T-helper 17 cell (primary cell): ENCODE measurements around the gene CTR9. TPM values are rescaled to one million over a fixed set of nuclear protein-coding genes. Genes with fewer than 3 reads are reported as not detected.

ENCODE experiments used
- ATAC-seq: fragments of 150-1000 bp; cut with Tn5 transposase; 2 replicates; pipeline ENCODE4 v1.10.0; 2021; ENCODE audit warnings: mild to moderate bottlenecking, moderate library complexity
- DNase-seq, 3 donors: peaks; one replicate each; pipeline versions ENCODE4 v3.0.0 to v3.0.0-alpha.2; 2020 to 2021
- H3K9me3 ChIP-seq: one replicate; pipeline ENCODE4 v1.7.0; 2013; ENCODE audit warnings: low read length, mild to moderate bottlenecking; ENCODE audit not compliant: control insufficient read depth, poor library complexity, severe bottlenecking
- H3K27ac Mint-ChIP-seq: one replicate; pipeline ENCODE4 v1.8.0; 2022; ENCODE audit warnings: mild to moderate bottlenecking, moderate library complexity, mixed read lengths
- H3K27me3 Mint-ChIP-seq: one replicate; pipeline ENCODE4 v1.8.0; 2022; ENCODE audit warnings: mixed read lengths
- H3K36me3 Mint-ChIP-seq: one replicate; pipeline ENCODE4 v1.8.0; 2022; ENCODE audit warnings: low read depth, mixed read lengths
- H3K4me1 Mint-ChIP-seq: one replicate; pipeline ENCODE4 v1.8.0; 2022; ENCODE audit warnings: mild to moderate bottlenecking, mixed read lengths
- H3K4me3 Mint-ChIP-seq: one replicate; pipeline ENCODE4 v1.8.0; 2022; ENCODE audit warnings: mild to moderate bottlenecking, moderate library complexity, mixed read lengths
- total RNA-seq, 4 donors: library from RNA in 2 of 4; stranded (reverse) in 2 of 4; gene quantifications; one replicate each; pipeline ENCODE4 v1.2.3 and lab custom pipeline; 2022 to 2026

The CTR9 gene
- total RNA-seq, 2 donors from 2014 or later: 27.3 to 28.8 TPM

DNA sequence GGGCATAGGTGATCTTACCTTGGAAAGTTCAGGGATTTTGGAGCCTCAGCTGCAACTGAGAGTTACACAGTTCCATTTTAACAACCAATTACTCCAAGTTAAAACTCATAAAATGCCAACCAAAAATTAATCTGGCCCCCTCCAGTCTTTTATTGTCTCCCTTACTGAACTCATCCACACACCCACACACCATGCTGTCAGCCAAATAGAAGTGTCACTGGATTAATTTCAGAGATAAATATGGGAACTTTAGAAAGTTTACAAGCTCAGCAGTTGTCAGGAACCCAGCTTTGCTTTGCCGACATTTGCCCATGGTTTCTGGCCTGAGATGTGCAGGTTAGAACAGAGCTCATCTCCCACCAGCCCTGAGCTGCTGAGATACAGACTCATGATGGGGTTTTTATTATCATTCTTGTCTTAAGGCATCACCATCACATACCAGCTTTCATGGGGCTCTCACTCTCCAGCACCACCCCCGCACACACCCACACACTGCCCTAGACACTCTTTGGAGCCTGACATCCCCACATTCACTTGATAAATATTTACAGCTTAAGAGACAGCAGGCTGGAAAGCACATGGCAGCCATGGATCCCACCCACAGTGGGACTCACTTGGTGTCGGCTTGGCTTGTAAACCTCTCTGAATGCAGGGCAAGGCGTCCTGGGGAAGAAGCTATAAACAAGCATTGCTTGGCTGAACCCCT lies 23.7 kb upstream of the CTR9 start:
- H3K4me3 Mint-ChIP-seq: peak overlapping the region; percentile 31
- DNase-seq: no peak
- no peak overlapping the region for H3K27ac Mint-ChIP-seq
- H3K27me3 Mint-ChIP-seq: peaks cover 14% of the 10 kb centered on the region
- ATAC-seq: no peak
- no peaks in the 10 kb centered on the region for H3K36me3 Mint-ChIP-seq
- no peaks in the 10 kb centered on the region for H3K9me3 ChIP-seq
- peaks cover 13% of the 10 kb centered on the region for H3K4me1 Mint-ChIP-seq

DNA sequence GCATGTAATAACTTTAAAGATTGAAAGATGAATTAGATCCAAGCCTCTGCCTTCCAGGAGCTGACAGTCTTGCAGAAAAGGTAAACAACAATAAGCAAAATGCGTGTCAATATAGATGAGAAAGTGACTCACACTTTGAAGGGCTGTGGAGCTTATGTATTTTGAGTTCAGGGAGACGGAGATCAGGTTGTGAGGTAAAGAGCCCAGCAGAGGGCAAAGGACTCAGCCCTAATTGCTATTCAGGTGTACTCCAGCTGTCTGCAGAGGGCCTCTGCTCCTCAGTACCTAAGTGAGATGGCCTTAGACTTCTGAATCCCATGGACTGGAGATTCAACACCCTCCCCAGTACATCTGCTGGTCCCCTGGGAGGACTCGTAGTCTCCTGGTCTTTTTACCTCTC lies 22.9 kb upstream of the CTR9 start:
- H3K27ac Mint-ChIP-seq: no peak overlapping the region
- no peak for ATAC-seq
- no peaks in the 10 kb centered on the region for H3K36me3 Mint-ChIP-seq
- DNase-seq: no peak
- no peak overlapping the region for H3K4me3 Mint-ChIP-seq
- H3K27me3 Mint-ChIP-seq: peaks cover 14% of the 10 kb centered on the region
- peaks cover 13% of the 10 kb centered on the region for H3K4me1 Mint-ChIP-seq
- H3K9me3 ChIP-seq: no peaks in the 10 kb centered on the region

DNA sequence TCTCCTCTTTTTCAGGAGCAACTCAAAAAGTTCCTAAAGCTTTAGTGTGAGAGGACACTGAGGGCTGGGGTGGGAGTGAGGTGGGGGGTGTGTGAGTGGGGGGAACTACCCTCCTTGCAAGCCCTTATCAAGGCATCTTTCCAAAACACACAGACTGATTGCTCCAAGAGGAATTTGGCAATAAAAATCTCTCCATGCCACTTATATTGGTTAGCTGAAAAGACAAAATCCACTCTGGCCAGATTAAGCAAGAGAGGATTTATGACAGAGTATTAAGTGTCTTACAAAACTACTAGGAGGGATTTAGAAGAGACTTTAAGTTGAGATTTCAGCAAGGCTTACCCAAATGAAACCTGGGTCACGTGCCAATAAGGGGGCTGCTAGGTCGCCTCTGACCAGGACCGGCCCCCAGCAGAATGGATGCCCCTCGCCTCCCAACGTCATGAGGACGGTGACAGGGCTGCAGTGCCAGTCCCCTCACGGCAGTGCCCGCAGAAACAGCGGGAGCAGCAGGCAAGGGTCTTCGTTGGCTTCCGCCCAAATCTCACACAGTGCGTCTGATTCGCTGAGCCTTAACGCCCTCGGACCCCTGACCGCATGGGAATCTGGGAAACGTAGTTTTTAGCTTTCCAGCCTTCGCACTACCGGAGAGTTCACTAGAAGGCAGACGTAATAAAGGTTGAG lies 22.1 kb upstream of the CTR9 start:
- Mint-ChIP-seq H3K4me1 (peaks cover 13% of the 10 kb centered on the region), H3K4me3 (no peak overlapping the region), H3K36me3 (no peaks in the 10 kb centered on the region), H3K27ac (no peak overlapping the region), H3K27me3 (peaks cover 16% of the 10 kb centered on the region)
- ATAC-seq (no peak), DNase-seq (no peak)
- no peaks in the 10 kb centered on the region for H3K9me3 ChIP-seq

DNA sequence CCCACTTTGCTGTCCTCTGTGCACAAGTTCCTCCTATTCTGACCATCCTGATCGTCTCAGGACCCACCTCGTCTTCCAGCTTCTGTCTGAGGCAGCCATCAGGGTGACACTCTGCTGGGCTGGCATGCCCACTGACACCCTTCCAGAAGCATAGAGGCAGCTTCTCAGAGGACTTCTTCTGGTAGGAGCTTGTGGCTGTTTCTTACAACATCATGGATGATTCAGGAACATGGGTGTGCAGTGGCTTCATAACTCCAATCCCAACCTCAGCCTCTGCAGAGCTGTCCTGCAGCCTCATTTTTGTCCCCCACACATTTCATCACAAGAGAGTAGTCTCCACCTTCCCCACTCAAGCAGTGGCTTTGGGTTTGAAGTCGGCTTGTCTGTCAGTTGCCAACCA lies 20.9 kb upstream of the CTR9 start:
- Mint-ChIP-seq H3K4me1 (peaks cover 11% of the 10 kb centered on the region), H3K4me3 (no peak overlapping the region), H3K36me3 (no peaks in the 10 kb centered on the region), H3K27ac (no peak overlapping the region), H3K27me3 (peaks cover 24% of the 10 kb centered on the region)
- H3K9me3 ChIP-seq: no peaks in the 10 kb centered on the region
- no peak for ATAC-seq
- no peak for DNase-seq

DNA sequence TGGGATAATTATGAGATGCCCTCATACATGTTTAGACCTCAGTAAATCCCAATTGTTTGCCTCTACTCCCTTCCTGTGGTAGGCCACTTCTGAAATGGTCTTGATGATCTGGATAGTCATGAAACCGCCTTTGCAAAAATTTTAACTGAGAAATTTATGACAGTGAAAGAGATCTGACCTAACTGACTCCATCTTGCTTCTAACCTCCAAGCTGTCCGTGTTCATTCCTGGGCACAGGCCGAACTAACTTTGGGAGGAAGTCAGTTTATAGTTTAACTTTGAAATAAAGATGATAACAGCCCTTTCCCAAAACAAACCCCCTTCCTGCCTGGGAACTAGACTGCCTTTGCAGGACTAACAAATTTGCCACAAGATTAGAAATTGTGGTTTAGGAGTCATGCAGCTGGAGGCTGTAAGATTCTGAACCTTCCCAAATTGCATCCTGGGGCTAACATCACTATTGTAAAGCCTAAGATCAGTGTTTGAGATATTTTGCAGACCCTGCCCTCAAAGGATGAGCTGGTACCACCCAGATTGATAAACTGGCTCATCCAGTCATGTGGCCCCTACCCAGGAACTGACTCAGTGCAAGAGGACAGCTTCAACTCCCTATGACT lies 19.9 kb upstream of the CTR9 start:
- DNase-seq (no peak), ATAC-seq (no peak)
- peaks cover 9% of the 10 kb centered on the region for H3K4me1 Mint-ChIP-seq
- no peaks in the 10 kb centered on the region for H3K9me3 ChIP-seq
- H3K27ac Mint-ChIP-seq: no peak overlapping the region
- H3K36me3 Mint-ChIP-seq: no peaks in the 10 kb centered on the region
- H3K27me3 Mint-ChIP-seq: peaks cover 24% of the 10 kb centered on the region
- H3K4me3 Mint-ChIP-seq: no peak overlapping the region

DNA sequence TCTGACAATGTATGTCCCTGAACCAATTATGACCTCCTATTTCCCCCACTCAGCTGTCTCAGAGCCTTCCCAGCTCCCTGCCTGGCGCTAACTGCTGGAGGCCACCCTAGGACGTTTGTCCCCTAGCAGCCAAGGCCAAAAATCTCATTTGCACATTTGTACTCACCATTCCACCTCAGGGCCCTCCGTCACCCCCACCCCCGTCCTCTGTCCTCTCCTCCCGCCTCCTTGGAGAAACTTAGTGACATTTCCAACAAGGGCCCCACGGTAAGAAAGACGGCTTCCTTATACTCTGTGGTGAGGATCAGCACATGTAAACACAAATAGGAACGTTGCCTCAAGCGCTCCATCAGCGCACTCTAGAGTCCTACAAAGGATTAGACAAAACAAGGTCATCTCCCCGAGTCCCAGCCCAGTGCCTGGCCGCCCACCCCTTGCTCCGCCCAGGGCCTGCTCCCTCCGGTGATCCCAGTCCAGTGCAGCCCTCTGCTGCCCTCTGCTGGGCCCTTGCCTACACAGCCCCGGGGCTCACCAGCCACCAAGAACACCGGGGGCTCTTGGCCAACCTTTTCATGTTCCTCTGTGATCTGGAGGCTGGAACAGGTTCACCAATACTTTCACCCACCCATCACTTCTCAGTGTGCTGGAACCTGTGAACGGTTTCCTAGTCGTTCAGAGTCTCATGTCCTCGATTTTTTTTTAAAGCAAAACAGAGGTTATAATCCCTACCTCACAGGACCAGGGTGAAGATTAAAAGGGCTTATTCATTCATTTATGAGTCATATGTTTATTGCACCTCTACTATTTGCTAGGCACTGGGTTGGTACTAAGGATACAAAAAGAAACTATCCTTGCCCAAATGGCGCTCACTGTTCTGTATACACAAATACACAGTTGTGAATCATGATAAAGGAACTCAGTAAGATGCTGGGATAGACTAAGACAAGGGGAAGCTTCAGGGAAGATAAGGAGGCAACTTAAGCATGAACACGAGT lies 15.3 kb upstream of the CTR9 start:
- H3K9me3 ChIP-seq: no peaks in the 10 kb centered on the region
- Mint-ChIP-seq H3K27me3 (peaks cover 20% of the 10 kb centered on the region), H3K36me3 (peaks cover 3% of the 10 kb centered on the region), H3K27ac (peak overlapping the region; percentile 47), H3K4me3 (peak overlapping the region; percentile 43), H3K4me1 (peaks cover 18% of the 10 kb centered on the region)
- ATAC-seq (peak; percentile 100), DNase-seq (peak; percentile 74 to 81 (median 80))

DNA sequence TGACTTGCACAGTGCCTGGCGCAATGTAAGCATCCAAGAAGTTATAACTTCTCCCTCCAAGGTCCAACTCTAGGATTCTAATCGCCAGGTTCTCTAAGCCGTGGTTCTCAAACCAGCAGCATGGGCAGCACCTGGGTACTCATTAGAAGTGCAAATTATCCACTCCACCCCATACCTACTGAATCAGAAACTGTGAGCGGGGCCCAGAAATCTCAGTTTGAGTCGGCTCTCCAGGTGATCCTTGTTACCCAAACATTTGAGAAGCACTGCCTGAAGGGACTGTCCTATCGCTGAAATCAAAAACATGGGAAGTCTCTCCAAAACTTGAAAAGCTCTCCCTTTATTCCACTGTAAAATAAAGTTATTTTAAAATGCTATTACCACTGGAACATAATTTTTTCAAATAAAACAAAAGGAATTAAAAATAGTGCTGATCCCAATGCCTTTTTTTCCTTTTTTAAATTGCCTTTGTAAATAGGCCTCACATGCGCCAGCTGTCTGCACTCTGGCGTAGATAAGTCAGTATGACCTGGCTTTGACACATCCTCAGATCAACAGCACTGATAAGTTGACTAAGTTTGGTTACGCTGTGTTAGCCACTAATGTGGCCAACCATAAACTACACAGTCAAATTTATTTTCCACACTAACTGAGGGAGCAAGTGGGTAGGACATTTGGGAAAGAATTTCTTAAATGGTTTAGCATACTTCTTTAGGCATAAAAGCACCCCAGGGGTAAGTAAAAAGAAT lies 8.4 kb upstream of the CTR9 start:
- H3K27me3 Mint-ChIP-seq: peaks cover 6% of the 10 kb centered on the region
- H3K27ac Mint-ChIP-seq: peak overlapping the region; percentile 96
- DNase-seq (peak in 1 of 3 donors; percentile 16), ATAC-seq (peak; percentile 94)
- H3K36me3 Mint-ChIP-seq: peaks cover 3% of the 10 kb centered on the region
- no peaks in the 10 kb centered on the region for H3K9me3 ChIP-seq
- peak overlapping the region; percentile 81 for H3K4me3 Mint-ChIP-seq
- peaks cover 30% of the 10 kb centered on the region for H3K4me1 Mint-ChIP-seq

DNA sequence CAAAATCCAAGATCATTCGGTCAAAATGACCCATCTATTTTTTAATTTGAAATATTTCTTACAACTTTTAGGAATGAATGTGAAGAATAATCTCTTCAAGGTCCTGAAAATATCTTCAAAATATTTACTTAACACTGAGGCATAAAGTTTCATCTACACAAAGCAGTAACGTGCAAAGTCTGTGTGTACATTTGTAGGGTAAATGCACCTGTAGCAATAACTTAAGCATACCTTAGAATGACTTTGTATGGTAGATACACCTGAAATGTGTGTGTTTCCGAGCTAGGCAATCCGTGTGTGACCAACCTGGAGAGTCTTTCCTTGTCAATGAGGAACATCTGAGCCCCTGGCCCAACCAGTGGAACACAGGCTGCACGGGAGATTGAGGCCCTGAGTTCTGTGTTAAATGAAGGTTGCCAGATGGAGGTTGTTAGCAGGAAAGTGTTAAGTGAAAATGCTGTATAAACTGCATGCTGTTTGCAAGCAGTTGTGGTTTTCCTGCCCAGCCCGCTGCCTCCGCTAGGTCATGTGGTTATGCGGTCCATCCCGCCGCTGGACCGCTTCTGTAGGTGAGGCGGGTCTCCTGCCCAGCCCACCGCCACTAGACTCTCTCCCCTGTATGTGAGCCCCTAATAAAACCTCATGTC lies 7.6 kb upstream of the CTR9 start:
- H3K36me3 Mint-ChIP-seq: no peaks in the 10 kb centered on the region
- H3K9me3 ChIP-seq: no peaks in the 10 kb centered on the region
- DNase-seq (peak in 2 of 3 donors; percentile 15 to 24), ATAC-seq (peak; percentile 67)
- peaks cover 32% of the 10 kb centered on the region for H3K4me1 Mint-ChIP-seq
- H3K4me3 Mint-ChIP-seq: peak overlapping the region; percentile 87
- no peaks in the 10 kb centered on the region for H3K27me3 Mint-ChIP-seq
- H3K27ac Mint-ChIP-seq: peak overlapping the region; percentile 96

DNA sequence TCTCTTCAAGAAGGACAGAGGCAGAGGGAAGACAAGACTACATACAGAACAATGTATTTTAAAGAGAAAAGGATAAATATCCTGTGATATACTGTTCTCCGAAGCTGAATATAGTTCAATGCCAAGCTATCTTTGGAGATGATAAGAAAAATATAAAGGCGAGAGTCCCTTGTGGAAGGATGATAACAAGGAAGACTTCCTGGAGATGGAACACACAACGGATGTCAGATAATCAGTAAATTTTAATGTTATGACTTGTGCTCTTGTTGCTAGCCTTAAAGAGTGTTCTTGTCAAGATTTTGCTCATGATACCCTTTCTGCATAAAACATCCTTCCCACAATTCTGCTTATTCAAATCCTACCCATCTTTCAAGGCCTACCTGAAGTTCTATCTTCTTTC lies 6.8 kb upstream of the CTR9 start:
- H3K9me3 ChIP-seq: no peaks in the 10 kb centered on the region
- peak overlapping the region; percentile 96 for H3K27ac Mint-ChIP-seq
- peaks cover 36% of the 10 kb centered on the region for H3K4me1 Mint-ChIP-seq
- H3K4me3 Mint-ChIP-seq: peak overlapping the region; percentile 87
- no peaks in the 10 kb centered on the region for H3K27me3 Mint-ChIP-seq
- ATAC-seq: no peak
- no peak for DNase-seq
- no peaks in the 10 kb centered on the region for H3K36me3 Mint-ChIP-seq

DNA sequence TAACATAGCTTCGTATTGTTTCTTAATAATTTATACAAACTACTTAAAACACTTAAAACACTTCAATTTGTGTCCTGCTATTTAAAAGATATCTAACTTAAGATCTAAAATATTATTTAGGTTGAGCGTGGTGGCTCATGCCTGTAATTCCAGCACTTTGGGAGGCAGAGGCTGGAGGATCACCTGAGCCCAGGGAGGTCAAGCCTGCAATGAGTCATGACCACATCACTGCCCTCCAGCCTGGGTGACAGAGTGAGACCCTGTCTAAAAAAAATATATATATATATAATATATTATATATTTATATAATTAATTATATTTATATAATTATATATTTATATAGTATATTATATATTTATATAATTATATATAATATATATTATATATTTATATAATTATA lies 4.2 kb upstream of the CTR9 start:
- H3K4me3 Mint-ChIP-seq: no peak overlapping the region
- no peaks in the 10 kb centered on the region for H3K27me3 Mint-ChIP-seq
- no peaks in the 10 kb centered on the region for H3K36me3 Mint-ChIP-seq
- ATAC-seq: no peak
- no peak for DNase-seq
- H3K27ac Mint-ChIP-seq: no peak overlapping the region
- peaks cover 36% of the 10 kb centered on the region for H3K4me1 Mint-ChIP-seq
- H3K9me3 ChIP-seq: no peaks in the 10 kb centered on the region

DNA sequence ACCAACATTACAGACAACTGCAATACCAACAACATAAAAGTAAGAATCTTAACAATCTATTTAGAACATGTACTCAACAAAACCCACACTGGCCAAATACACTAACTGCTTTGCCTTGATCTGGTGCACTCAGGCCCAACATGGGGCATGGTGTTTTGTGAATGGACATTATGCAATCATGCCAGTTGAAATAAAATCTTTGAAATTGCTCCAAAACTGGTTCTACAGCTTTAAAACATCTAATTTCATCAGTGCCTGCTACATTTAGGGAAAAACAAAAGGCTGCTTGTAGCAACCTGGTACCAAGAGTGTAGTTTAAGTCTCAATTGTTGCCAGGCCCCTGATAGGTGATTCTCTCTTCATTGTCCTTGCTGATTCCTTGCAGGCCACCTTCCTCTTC lies 3.3 kb upstream of the CTR9 start:
- H3K27me3 Mint-ChIP-seq: no peaks in the 10 kb centered on the region
- H3K4me1 Mint-ChIP-seq: peaks cover 35% of the 10 kb centered on the region
- no peaks in the 10 kb centered on the region for H3K9me3 ChIP-seq
- peaks cover 2% of the 10 kb centered on the region for H3K36me3 Mint-ChIP-seq
- no peak overlapping the region for H3K4me3 Mint-ChIP-seq
- ATAC-seq: no peak
- peak overlapping the region; percentile 89 for H3K27ac Mint-ChIP-seq
- no peak for DNase-seq

DNA sequence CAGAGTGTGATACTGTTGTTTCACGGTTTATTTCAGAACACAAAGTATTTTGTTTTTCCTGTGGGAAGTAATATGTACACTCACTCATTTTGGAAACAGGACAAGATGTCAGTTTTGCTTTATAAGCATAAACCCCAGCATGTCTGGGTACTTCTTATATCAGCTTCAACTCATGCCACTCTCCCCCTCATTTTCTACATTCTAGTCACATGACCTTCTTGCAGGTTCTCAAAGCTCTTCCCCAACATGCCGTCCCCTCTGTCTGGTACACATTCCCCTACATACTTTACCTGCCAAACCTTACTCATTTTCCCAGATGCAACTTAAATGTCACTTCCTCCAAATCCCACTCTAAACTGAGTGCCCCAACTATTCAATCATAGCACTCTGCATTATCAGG lies 1.6 kb upstream of the CTR9 start:
- Mint-ChIP-seq H3K27me3 (no peaks in the 10 kb centered on the region), H3K4me1 (peaks cover 23% of the 10 kb centered on the region), H3K4me3 (no peak overlapping the region), H3K27ac (no peak overlapping the region), H3K36me3 (peaks cover 2% of the 10 kb centered on the region)
- no peaks in the 10 kb centered on the region for H3K9me3 ChIP-seq
- no peak for DNase-seq
- no peak for ATAC-seq
